ENCODE results near the gene DIABLO.
A peak's percentile ranks its signal among the peaks of the same experiment; 100 is the strongest.

The DIABLO gene

GRCh38 chr12:122192441-122192840 is 33.4 kb downstream of the DIABLO start:
- no peak overlapping the region for H3K4me3 ChIP-seq (ENCODE audit: low read depth, low read length)
- TF ChIP-seq, protein P1, sequence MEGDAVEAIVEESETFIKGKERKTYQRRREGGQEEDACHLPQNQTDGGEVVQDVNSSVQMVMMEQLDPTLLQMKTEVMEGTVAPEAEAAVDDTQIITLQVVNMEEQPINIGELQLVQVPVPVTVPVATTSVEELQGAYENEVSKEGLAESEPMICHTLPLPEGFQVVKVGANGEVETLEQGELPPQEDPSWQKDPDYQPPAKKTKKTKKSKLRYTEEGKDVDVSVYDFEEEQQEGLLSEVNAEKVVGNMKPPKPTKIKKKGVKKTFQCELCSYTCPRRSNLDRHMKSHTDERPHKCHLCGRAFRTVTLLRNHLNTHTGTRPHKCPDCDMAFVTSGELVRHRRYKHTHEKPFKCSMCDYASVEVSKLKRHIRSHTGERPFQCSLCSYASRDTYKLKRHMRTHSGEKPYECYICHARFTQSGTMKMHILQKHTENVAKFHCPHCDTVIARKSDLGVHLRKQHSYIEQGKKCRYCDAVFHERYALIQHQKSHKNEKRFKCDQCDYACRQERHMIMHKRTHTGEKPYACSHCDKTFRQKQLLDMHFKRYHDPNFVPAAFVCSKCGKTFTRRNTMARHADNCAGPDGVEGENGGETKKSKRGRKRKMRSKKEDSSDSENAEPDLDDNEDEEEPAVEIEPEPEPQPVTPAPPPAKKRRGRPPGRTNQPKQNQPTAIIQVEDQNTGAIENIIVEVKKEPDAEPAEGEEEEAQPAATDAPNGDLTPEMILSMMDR (IDR thresholded peaks at IDR 0.05; ENCODE audit: low read depth, low read length), result no peak

GRCh38 chr12:122190842-122191668 is 34.8 kb downstream of the DIABLO start:
- no peak overlapping the region for H3K4me3 ChIP-seq (ENCODE audit: low read depth, low read length)
- TF ChIP-seq, protein P1 (IDR thresholded peaks at IDR 0.05; ENCODE audit: low read depth, low read length), result peak; percentile 92

DNA sequence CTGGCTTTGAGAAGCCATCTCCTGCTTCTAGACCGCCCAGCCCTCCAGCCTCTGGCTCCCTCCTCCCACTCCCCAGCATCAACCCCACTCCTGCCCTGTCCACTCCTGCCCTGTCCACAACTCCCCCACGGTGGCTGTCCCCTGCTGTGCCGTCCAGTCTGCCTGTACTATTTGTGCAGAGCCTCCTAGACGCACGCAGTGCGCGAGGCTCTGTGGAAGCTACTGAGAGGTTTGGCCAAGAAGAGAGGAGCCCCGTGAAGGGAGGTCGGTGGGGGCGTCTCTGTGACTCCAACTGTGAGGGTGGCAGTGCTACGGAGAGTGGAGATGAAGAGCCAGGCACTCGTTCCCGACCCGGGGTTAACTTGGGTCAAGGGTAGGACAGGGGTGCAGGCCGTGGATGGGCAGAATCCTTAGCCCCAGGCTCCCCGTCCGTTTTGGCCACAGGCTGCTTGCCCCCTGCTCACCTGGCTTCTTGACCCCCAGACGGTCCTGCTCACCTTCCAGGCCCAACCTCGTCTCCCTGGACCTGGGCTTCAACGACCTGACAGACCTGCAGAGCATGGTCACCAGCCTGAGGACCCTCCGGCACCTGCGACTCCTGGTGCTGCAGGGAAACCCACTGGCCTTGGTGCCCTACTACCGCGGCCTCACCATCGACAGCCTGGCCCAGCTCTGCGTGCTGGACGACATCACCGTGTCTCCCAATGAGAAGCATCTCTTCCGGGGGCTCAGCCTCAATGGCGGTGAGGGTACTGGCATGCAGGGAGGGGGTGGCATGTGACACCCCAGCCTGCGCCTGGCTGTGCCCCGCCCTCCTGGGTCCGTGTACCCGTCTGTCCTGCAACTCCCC is 36.0 kb downstream of the DIABLO start:
- TF ChIP-seq, protein P1 (IDR thresholded peaks at IDR 0.05; ENCODE audit: low read depth, low read length), result no peak
- no peak overlapping the region for H3K4me3 ChIP-seq (ENCODE audit: low read depth, low read length)

DNA sequence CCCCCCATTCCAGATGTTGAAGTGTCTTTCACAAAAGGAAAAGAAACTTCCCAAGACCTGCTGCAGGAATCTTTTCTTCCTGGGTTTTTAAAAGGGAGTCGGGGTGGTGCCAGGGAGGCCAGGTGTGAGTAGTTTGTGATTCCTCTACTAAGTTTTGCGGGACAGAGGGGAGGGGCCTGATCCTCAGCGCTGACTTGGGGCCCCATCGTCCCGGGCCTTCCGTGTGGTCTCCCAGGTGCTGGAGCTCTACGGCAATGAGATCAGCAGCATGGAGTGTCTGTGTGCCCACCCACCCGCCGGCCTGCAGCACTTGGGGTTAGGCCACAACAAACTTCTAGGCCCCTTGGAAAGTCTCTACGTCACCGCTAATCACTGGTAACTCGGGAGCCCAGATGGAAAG is 38.4 kb downstream of the DIABLO start:
- H3K4me3 ChIP-seq (ENCODE audit: low read depth, low read length), result no peak overlapping the region
- TF ChIP-seq, protein P1 (IDR thresholded peaks at IDR 0.05; ENCODE audit: low read depth, low read length), result no peak

GRCh38 chr12:122185494-122186082 is 40.3 kb downstream of the DIABLO start:
- TF ChIP-seq, protein P1 (IDR thresholded peaks at IDR 0.05; ENCODE audit: low read depth, low read length), result no peak
- no peak overlapping the region for H3K4me3 ChIP-seq (ENCODE audit: low read depth, low read length)

GRCh38 chr12:122185079-122185478 is 40.8 kb downstream of the DIABLO start:
- TF ChIP-seq, protein P1 (IDR thresholded peaks at IDR 0.05; ENCODE audit: low read depth, low read length), result no peak
- H3K4me3 ChIP-seq (ENCODE audit: low read depth, low read length), result no peak overlapping the region
